GM20000 (cell line): ENCODE measurements around the gene GPX4.
A peak's percentile ranks its signal among the peaks of the same experiment; 100 is the strongest.

Source experiments
- DNase-seq: peaks from one replicate; pipeline ENCODE4 v3.0.0; 2012; ENCODE audit warnings: low spot score
- CTCF ChIP-seq: IDR thresholded peaks from 2 replicates; pipeline ENCODE4 v1.5.1; 2012; ENCODE audit warnings: mild to moderate bottlenecking, control low read depth; ENCODE audit errors: extremely low read depth, missing control alignments

GPX4 gene

DNA sequence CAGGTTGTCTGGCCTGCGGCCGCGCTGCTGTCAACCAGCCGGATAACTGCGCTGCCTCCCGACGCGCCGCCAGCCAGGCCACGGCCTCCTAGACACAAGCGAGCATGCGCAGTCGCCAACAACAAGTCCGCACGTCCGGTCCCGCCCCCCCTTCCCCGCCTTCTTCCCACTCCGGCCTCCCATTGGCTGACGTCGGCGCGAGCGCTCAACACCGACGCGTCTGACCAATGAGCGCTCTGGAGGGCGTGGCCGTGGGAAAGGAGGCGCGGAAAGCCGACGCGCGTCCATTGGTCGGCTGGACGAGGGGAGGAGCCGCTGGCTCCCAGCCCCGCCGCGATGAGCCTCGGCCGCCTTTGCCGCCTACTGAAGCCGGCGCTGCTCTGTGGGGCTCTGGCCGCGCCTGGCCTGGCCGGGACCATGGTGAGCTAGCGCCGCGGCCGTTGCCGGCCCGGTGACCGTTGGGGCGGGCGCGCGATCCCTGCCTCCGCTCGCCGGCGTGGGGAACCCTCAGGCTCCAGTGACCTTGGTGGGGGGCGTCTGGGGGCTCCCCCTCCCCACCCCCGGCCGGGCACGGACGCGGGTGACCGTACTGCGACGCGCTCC, at the start of gene GPX4:
GPX4 (plus strand) TSS at position 287 of the 603 bp plus-strand sequence; CDS start at position 337, 50 bp downstream.
- peak; percentile 99 for DNase-seq
- no peak for TF ChIP-seq CTCF

DNA sequence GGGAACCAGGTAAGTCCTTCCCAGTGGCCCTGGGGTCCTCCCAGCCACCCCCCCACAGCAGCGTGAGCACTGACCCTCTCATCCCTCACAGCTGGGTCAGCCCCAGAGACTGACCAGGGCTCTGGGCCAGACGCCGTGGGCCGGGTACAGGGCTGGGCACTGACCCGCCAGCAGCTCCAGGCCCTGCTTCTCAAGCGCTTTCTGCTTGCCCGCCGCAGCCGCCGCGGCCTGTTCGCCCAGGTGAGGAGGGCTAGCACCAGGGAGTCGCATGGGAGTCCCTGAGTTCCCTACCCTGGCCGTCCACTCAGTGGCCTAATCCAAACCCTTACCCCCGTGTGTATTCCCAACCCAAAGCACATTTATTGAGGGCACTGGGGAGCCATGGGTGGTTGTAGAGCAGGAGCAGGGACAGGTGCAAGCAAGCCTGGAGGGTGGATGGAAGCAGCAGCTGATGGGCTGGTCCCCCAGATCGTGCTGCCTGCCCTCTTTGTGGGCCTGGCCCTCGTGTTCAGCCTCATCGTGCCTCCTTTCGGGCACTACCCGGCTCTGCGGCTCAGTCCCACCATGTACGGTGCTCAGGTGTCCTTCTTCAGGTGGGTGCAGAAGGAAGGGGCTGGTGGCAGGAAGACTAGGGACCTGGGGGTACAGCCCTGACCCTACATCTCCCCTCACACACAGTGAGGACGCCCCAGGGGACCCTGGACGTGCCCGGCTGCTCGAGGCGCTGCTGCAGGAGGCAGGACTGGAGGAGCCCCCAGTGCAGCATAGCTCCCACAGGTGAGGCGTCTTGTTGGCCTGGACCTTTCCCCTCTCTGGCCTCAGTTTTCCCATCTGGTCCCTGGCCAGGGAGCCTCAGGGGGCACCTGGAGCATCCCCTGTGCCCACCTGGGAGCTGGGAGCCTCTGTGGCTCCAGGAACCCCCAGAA, 49.4 kb upstream of the GPX4 start:
- TF ChIP-seq CTCF: no peak
- no peak for DNase-seq

DNA sequence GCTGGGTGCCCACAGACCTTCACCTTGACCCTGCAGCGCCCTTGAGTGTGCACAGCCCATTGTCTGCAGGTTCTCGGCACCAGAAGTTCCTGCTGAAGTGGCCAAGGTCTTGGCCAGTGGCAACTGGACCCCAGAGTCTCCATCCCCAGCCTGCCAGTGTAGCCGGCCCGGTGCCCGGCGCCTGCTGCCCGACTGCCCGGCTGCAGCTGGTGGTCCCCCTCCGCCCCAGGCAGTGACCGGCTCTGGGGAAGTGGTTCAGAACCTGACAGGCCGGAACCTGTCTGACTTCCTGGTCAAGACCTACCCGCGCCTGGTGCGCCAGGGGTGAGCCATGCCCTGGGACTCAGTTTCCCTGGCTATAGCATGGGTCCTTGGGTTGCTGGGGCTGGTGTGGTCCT, 48.8 kb upstream of the GPX4 start:
- no peak for TF ChIP-seq CTCF

GRCh38 chr19:1055886-1056620, 47.7 kb upstream of the GPX4 start:
- no peak for DNase-seq
- no peak for TF ChIP-seq CTCF

More for the DNA sequence above, 48.8 kb upstream of the GPX4 start:
- DNase-seq: no peak

- DNase-seq: peak; percentile 63
- TF ChIP-seq CTCF: peak; percentile 40
Measured at GRCh38 chr19:1057176-1057855, 46.5 kb upstream of the GPX4 start.

- TF ChIP-seq CTCF: no peak
- DNase-seq: no peak
Measured at GRCh38 chr19:1058112-1058511, 45.7 kb upstream of the GPX4 start.
